ENCODE data around the gene DOHH.
"Not testable (repeated sequence)": the region's sequence is repeated elsewhere in the genome, so short reads cannot be mapped to it uniquely, and the experiment has no call there.

Gene DOHH

GRCh38 chr19:3519126-3519525, 18.7 kb upstream of the DOHH start:
- DNase-seq (ENCODE audit: low read depth in 2 of 2) = no peak

DNA sequence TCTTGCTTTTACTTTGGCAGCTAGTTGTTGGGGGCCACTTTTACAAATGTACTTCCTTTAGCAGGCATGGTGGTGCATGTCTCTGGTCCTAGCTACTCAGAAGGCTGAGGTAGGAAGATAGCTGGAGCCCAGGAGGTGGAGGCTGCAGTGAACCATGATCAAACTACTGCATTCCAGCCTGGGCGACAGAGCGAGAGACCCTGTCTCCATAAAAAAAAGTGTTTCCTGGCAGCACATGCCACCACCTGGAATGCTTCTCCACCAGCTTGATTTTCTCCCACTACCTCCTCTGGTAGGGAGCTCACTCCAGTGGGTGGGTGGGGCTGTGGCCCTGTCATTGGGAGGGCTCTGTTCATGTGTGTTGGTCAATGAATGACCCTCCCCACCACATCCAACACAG, 18.2 kb upstream of the DOHH start:
- no peak for DNase-seq (ENCODE audit: low read depth in 2 of 2)

DNA sequence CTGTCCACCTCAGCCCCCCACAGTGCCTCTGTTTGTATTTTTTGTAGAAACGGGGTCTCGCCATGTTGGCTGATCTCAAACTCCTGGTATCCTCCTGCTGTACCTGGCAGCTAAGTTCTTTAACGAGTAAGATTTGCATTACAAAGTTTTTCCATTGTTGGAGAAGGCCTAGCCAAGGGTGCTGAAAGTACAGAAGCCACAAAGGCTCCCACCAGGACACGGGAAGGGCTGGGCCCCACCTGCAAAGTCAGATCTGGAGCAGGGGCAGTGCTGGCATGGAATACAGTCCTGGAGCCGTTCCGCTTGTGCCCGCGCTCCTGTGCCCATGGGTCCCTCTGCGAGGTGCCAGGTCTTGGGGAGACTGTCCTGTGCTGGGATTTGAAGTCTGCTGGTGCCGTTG, 17.8 kb upstream of the DOHH start:
- DNase-seq (ENCODE audit: low read depth in 2 of 2) = no peak

DNA sequence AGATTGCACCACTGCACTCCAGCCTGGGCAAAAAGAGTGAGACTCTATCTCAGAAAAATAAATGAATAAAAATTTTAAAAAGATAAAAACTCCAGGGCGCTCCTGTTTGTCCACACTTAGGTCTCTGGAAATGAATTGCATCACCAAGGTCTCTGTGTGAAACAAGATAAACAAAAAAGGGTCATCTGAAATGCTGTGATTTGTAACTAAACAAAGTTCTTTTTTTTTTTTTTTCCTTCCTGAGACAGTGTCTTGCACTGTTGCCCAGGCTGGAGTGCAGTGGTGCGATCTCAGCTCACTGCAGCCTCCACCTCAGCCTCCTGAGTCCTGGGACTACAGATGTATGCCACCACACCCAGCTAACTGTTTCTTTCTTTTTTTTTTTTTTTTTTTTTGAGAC, 17.2 kb upstream of the DOHH start:
- DNase-seq (ENCODE audit: low read depth in 2 of 2) = no peak

DNA sequence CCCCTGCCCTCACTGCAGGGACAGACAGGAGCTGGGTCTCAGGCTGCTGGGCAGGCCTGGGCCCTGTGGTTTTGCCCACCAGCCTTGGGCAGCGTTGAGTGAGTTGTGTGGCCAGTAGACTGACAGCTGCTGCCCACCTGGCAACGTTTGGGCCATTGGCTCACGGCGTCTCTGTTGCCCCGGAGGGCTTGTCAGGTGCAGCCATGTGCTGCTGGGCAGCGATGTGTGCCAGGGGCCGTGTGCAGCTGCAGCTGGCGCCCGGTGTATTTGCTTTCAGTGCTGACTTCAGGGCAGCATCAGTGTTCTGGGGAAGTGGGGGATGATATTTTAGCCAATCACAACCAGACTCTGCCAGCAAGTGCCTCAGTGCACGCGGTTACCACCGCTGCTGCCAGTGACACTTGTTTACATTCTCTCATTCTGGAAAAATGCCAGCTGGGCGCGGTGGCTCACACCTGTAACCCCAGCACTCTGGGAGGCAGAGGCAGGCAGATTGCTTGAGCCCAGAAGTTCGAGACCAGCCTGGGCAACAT, 16.3 kb upstream of the DOHH start:
- no peak for DNase-seq (ENCODE audit: low read depth in 2 of 2)

DNA sequence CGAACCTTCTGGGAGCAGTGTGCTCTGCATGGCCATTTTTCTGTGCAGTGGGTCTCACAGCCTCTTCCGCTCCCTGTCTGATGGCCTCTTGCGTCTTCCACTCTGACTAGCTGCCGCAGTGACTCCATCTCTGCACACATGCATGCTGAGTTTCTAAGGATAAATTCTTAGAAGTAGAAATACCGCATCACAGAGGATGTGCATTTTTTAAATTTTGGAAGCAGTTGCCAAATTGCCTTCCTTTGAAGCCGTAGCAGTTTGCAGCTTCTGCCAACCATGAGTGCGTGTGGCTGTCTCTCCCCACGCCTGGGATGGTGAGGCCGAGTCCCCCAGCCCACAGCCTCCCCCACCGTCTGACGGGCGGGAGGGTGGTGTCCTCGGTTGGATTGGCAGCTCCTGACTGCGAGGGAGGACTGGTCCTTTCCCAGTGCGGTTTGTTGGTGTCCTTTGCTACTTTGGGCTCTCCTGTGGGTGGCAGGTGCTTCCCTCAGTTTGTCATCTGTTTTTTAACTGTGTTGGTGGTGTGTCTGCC, 15.5 kb upstream of the DOHH start:
- peak; percentile 16 to 20 for DNase-seq (ENCODE audit: low read depth in 2 of 2)

GRCh38 chr19:3514930-3515329, 14.5 kb upstream of the DOHH start:
- DNase-seq (ENCODE audit: low read depth in 2 of 2) = no peak

DNA sequence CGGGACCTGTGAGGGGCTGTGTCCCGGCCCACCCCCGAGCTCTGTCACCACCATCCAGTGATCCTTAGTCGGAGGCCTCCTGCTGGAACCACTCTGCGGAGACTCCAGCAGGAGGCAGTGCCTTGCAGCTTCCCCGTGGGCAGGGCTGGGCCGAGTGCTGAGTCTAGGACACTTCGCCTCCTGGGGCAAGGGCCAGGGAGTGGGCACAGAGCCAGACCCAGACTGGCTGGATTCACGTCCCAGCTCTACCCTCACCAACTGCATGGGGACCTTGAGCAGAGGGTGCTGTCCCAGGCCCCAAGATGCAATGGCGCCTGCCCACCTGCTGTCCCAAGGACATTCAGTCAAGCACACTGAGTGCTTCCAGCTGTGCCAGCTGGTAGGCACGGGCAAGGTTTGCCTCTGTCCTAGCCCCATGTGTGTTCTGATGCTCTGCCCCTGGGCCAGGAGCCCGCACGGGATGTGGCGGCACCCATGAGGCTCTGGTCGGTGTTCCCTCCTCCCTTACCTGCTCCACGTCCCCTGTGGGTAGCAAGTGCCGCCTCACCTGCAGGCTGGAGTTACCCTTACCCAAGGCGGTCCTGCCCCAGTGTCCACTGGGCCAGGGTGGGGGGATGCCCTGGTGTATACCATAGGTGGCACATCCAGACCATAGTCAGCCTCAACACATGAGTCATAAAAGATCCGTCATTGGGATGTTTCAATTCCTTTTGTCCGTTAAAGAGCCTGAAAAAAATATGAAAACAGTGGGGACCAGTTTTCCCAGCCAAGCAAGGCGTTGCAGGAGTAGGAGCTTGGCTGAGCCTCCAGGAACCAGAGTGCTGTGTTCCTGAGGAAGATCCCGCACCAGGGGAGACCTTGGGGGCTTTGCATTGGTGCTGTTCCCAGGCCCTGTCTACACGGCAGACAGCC, 13.0 kb upstream of the DOHH start:
- no peak for DNase-seq (ENCODE audit: low read depth in 2 of 2)

DNA sequence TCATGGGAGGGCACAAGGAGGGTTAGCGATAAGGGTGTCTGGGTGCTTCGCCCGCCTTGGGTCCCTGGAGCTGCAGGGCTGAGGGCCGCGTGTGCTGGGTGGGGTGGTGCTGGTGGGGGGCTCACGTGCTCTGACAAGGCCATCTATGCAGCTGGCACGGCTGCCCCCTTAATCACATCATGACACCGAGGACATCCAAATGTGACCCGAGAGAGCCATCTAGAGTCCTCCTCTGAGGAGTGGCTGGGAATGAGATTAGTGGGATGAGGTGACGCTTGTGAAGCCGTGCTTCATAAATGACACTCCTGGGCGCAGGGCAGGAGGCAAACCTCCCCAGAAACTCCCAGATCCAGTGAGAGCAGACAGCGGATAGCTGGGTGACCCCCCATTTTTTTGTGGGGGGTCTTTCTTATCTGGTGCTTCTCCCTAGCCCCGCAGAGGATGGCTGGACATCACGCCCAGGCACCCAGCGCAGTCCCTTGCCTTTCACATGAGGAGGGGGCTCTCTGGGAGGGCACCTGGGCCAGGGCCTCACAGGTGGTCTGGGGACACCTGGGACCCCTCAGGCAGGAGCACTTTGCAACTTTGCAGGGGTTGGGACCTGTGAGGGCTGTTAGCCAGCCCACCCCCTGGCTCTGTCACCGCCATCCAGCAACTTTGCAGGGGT, 12.2 kb upstream of the DOHH start:
- DNase-seq (ENCODE audit: low read depth in 2 of 2) = no peak

DNA sequence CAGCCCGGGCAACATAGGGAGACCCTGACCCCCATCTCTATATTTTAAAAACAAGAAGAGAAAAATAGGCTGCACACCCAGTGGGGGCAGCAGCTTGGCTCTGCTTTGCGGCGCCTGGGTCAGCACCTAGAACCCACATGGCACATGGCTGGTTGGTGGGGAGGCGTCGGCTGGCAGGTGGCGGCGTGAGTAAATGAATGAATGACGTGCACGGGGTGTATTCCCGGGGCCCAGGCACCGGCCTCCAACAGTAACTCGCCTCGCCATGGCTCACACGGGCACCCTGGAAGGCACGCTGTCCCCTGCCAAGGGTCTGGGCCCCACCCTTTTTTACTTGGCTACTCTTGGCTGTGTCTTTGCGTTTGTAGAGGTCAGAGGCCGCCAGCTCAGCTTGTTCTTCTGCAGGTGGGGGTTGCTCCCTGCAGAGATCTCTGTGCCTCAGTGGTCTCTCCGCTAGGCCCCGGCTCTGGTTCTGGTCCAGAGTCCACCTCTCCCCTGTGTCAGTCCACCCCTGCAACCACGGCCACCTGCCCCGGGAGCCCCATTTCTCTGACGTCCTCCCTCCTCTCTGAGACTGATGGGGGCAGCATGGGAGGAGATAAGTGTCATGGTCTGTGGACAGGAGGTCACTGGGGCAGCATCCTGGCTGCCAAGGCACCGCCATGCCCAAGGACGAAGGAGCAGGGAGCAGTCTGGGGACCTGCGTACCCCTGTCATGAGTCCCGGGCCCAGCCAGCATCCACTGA, 11.2 kb upstream of the DOHH start:
- no peak for DNase-seq (ENCODE audit: low read depth in 2 of 2)

- no peak for DNase-seq (ENCODE audit: low read depth in 2 of 2)
Observed at GRCh38 chr19:3510727-3511126, 10.3 kb upstream of the DOHH start.

DNA sequence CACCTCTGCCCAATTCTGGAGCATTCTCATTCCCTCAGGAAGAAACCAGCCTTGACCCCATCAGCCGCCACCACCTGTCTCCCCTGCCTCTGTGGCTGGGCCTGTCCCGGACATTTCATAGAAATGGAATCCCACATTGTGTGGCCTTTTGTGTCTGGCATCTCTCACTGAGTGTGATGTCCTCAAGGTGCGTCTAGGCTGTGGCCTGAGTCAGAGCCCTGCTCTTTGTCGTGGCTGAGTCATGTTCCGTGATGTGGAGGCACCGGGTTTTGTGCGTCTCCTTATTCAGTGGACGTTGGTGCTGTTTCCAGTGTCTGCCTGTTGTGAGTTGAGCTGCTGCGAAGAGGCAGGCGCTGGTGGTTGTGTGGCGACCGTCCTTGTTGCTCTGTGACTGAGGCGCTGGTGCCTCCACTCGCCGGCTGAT, 9.1 kb upstream of the DOHH start:
- no peak for DNase-seq (ENCODE audit: low read depth in 2 of 2)

DNA sequence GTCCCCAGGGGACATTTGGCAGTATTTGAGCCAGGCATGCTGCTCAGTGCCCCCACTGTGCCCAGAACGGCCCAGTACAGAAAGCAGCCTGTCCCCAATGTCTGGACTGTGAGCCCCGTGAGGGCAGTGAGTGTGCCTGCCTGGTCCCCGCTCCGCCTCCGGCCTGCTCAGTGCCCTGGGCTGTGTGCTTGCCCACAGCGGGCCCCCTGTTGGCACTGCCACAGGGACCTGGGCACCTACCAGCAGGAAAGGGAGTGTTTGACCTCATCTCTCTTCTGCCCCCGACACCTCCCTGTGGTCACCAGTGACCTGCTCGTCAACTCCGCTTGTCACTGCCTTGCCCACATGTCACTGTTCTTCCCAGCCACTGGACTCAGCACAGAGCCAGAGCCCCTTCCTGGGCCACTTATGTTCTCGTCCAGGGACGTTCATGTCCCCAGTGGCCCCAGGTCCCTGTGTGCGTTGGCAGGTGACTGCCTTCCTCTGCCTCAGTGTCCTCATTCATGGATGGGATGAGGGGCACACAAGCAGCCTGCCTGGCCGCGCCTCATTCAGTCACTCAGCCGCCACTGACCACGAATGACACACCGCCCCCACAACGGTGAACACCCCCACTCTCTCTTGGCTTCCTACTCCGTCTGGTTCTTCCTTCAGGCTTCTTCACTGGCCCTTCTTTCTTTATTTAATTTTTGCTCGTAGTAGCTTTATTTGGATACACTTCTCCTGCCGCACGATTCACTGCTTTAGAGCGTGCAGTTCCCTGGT, 8.5 kb upstream of the DOHH start:
- DNase-seq (ENCODE audit: low read depth in 2 of 2) = no peak

DNA sequence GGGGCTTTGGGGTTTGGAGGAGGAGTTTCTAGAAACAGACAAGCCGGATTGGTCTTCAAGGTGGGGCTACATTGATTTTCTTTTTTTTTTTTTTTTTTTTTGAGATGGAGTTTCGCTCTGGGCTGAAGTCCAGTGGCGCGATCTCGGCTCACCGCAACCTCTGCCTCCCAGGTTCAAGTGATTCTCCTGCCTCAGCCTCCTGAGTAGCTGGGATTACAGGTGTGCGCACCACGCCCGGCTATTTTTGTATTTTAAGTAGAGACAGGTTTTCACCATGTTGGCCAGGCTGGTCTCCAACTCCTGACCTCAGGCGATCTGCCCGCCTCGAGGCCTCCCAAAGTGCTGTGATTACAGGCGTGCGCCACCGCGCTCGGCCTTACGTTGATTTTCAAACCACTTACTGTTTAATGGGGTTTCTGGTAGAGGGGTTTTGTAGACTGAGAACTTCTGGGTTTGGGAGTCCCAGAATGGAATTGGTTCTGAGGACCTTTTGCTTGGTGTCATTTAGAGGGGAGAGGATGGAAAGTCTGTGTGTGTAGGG, 7.7 kb upstream of the DOHH start:
- not testable (repeated sequence) for DNase-seq (ENCODE audit: low read depth in 2 of 2)

GRCh38 chr19:3507371-3508120, 7.1 kb upstream of the DOHH start:
- no peak for DNase-seq (ENCODE audit: low read depth in 2 of 2)

DNA sequence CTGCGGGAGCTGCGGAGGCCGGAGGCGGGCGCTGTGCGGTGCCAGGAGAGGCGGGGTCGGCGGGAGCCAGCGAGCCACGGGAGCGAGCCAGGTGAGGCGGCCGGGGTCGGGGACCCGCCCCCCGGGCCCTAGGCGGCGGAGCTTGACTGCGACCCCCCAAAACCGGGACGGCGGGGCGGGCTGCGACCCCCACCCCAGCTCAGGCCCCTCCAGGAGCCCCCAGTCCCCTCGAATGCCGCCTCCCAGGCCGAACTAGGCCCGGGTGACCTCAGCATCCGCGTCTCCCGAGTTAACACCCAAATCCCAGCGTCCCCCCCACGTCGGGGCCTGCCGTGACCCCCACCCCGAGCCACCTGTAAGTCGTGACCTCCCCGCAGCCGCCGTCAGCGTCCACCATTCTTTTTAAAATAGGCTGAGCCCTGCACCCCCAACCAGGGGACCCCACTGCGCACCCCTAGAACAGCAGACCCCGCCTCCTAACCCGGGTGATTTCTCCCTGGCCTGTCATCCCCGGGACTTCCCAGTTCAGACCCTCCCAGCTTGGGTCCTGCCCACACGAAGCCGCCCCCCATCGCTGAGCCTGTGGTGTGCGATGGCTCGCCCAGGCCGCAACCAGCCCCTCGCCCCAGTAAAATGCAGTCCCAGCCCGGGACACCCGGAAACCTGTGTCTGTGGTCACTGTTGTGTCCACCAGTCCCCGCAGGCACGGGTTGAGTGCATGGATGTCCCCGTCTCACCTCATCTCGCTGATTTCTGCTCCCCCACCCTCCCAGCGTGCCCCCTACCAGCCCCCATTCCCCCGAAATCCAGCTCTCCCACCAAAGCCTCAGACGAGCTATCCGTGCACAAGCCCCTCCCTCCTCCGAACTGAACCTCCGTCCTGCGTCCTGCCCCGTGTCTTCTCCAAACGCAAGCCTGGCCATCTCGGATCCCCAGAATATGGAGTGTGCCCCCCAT, 6.2 kb upstream of the DOHH start:
- DNase-seq (ENCODE audit: low read depth in 2 of 2) = no peak

DNA sequence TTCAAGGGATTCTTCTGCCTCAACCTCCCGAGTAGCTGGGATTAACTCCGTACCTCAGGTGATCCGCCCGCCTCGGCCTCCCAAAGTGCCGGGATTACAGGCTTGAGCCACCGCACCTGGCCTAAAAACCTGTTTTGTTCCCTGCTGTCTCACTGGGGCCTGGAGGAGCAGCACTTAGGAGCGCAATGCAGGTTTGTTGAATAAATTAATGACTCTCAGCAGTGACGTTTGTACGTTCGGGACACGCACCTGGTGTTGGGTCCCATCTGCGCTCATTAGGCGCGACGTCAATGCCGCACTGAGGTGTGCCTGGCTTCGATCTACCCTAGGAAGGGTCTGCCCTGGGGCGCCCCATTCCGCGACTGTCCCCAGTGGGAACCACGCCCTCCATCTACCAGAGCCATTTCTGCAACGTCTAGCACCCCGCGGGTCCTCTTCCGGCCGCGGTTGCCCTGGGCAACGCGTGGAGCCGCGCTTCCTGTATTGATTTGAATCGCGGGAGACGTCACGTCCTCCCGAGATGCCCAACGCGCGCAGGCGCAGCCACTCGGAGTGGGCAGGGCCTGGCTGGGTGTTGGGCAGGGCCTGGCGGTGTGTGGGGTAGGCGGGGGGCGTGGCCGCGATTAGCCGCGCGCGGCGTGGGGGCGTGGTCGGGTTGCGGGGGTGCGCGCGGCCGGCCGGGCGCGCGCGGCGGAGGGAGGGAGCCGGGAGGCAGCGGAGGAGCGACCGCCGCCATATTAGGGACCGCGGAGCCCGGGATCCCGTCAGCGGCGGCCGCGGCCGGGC, 5.3 kb upstream of the DOHH start, which contains the start of gene FZR1:
Gene FZR1, plus strand, starts transcription at position 714 of the 786 bp plus-strand sequence. CDS start 16,679 bp downstream, outside the sequence.
- DNase-seq (ENCODE audit: low read depth in 2 of 2) = peak; percentile 97 to 98

GRCh38 chr19:3504735-3505134, 4.3 kb upstream of the DOHH start:
- DNase-seq (ENCODE audit: low read depth in 2 of 2) = no peak
